T-helper 2 cell treated with Interferon-gamma antibody and Interleukin-4, amounts not matched to agents 5 μg/mL and 100 μg/mL, for 36 hours (primary cell): ENCODE measurements around the gene SNX24.
"Not testable (repeated sequence)": the region's sequence is repeated elsewhere in the genome, so short reads cannot be mapped to it uniquely, and the experiment has no call there.

ENCODE experiments used
- DNase-seq: peaks from one replicate; pipeline ENCODE4 v3.0.0; 2021; ENCODE audit warnings: low spot score
- H3K27ac Mint-ChIP-seq: one replicate; pipeline ENCODE4 v1.8.0; 2021; ENCODE audit warnings: mild to moderate bottlenecking, mixed read lengths
- H3K27me3 Mint-ChIP-seq: one replicate; pipeline ENCODE4 v1.8.0; 2021; ENCODE audit warnings: low read depth, mixed read lengths
- H3K36me3 Mint-ChIP-seq: one replicate; pipeline ENCODE4 v1.8.0; 2021; ENCODE audit warnings: low read depth, mixed read lengths
- H3K4me1 Mint-ChIP-seq: one replicate; pipeline ENCODE4 v1.8.0; 2021; ENCODE audit warnings: low read depth, mixed read lengths
- H3K4me3 Mint-ChIP-seq: one replicate; pipeline ENCODE4 v1.8.0; 2022; ENCODE audit warnings: mild to moderate bottlenecking, moderate library complexity, mixed read lengths
- H3K9me3 Mint-ChIP-seq: one replicate; pipeline ENCODE4 v1.8.0; 2021; ENCODE audit warnings: mixed read lengths

Gene SNX24

GRCh38 chr5:122849771-122850170 lies 4.4 kb downstream of the SNX24 start:
- no peak overlapping the region for H3K4me3 Mint-ChIP-seq
- peaks cover 6% of the 10 kb centered on the region for H3K4me1 Mint-ChIP-seq
- H3K27ac Mint-ChIP-seq: no peak overlapping the region
- H3K36me3 Mint-ChIP-seq: no peaks in the 10 kb centered on the region
- peaks cover 13% of the 10 kb centered on the region for H3K27me3 Mint-ChIP-seq
- no peaks in the 10 kb centered on the region for H3K9me3 Mint-ChIP-seq
- no peak for DNase-seq

GRCh38 chr5:122857538-122857937 lies 12.1 kb downstream of the SNX24 start:
- H3K4me1 Mint-ChIP-seq, H3K27ac Mint-ChIP-seq, DNase-seq, H3K27me3 Mint-ChIP-seq, H3K9me3 Mint-ChIP-seq, H3K4me3 Mint-ChIP-seq, H3K36me3 Mint-ChIP-seq: not testable (repeated sequence)

- no peak overlapping the region for H3K4me3 Mint-ChIP-seq
- peaks cover 6% of the 10 kb centered on the region for H3K27me3 Mint-ChIP-seq
- H3K36me3 Mint-ChIP-seq: no peaks in the 10 kb centered on the region
- no peak for DNase-seq
- no peaks in the 10 kb centered on the region for H3K4me1 Mint-ChIP-seq
- H3K27ac Mint-ChIP-seq: no peak overlapping the region
- H3K9me3 Mint-ChIP-seq: no peaks in the 10 kb centered on the region
Observed at GRCh38 chr5:122858451-122858850, 13.0 kb downstream of the SNX24 start.

DNA sequence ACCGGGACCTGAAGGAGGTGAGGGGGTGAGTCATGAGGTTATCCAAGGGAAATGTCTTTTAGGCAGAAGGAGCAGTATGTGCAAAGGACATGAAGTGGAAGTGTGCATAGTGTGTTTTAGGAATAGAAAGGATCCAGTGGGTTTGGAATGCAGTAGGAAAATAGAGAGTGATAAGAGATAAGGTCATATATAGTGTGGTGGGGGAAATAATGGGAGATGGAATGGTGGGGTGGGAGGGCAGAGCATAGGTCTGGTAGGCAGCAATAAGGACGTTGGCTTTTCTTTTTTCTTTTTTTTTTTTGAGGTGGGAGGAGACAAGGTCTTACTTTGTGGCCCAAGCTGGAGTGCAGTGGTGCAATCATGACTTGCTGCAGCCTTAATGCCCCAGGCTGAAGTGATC lies 17.8 kb downstream of the SNX24 start:
- Mint-ChIP-seq H3K4me1 (no peaks in the 10 kb centered on the region), H3K27me3 (peaks cover 6% of the 10 kb centered on the region), H3K36me3 (no peaks in the 10 kb centered on the region), H3K4me3 (no peak overlapping the region), H3K27ac (no peak overlapping the region), H3K9me3 (no peaks in the 10 kb centered on the region)
- DNase-seq: no peak

GRCh38 chr5:122863721-122864120 lies 18.3 kb downstream of the SNX24 start:
- H3K4me3 Mint-ChIP-seq: no peak overlapping the region
- no peaks in the 10 kb centered on the region for H3K9me3 Mint-ChIP-seq
- H3K4me1 Mint-ChIP-seq: no peaks in the 10 kb centered on the region
- DNase-seq: no peak
- H3K27me3 Mint-ChIP-seq: peaks cover 6% of the 10 kb centered on the region
- H3K27ac Mint-ChIP-seq: no peak overlapping the region
- no peaks in the 10 kb centered on the region for H3K36me3 Mint-ChIP-seq

GRCh38 chr5:122864400-122864799 lies 19.0 kb downstream of the SNX24 start:
- no peak overlapping the region for H3K27ac Mint-ChIP-seq
- no peak for DNase-seq
- no peaks in the 10 kb centered on the region for H3K36me3 Mint-ChIP-seq
- H3K27me3 Mint-ChIP-seq: peaks cover 6% of the 10 kb centered on the region
- H3K9me3 Mint-ChIP-seq: no peaks in the 10 kb centered on the region
- H3K4me3 Mint-ChIP-seq: no peak overlapping the region
- H3K4me1 Mint-ChIP-seq: no peaks in the 10 kb centered on the region

GRCh38 chr5:122864842-122865241 lies 19.4 kb downstream of the SNX24 start:
- Mint-ChIP-seq H3K27me3 (peaks cover 5% of the 10 kb centered on the region), H3K4me3 (no peak overlapping the region), H3K4me1 (no peaks in the 10 kb centered on the region), H3K36me3 (no peaks in the 10 kb centered on the region), H3K9me3 (no peaks in the 10 kb centered on the region), H3K27ac (no peak overlapping the region)
- DNase-seq: no peak

DNA sequence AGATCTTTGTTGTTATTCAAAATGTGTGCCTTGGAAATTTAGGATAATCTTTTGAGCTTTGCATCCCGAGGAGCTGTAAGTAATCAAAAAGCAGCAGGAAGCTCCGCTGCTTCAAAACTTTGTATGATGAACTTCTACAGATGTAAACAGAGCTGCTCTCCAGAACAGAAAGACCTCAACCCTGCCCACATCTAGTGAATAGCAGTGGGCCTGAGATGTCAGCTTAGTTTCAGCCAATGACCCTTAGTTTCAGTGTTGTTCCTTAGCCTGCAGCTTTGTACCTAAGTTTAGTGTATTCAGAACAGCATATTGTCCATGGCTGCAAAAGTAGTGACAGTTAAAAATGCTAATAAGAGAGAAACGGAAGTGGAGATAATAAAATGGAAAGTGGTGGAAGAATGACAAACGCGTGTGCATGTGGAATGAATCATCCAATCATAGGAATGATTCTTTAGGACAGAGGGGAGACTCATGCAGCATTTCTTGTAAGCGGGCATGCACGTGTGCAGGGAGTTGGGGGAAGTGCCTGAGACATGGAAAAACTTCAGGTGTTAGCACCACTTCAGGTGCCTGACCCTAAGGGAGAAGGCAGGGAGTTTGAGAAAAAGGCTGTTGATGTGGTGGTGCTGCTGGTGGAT lies 24.9 kb downstream of the SNX24 start:
- H3K36me3 Mint-ChIP-seq: no peaks in the 10 kb centered on the region
- no peaks in the 10 kb centered on the region for H3K27me3 Mint-ChIP-seq
- H3K9me3 Mint-ChIP-seq: no peaks in the 10 kb centered on the region
- H3K4me3 Mint-ChIP-seq: no peak overlapping the region
- no peak overlapping the region for H3K27ac Mint-ChIP-seq
- no peaks in the 10 kb centered on the region for H3K4me1 Mint-ChIP-seq
- DNase-seq: no peak

- DNase-seq: no peak
- H3K27ac Mint-ChIP-seq: no peak overlapping the region
- H3K9me3 Mint-ChIP-seq: no peaks in the 10 kb centered on the region
- H3K36me3 Mint-ChIP-seq: no peaks in the 10 kb centered on the region
- H3K4me3 Mint-ChIP-seq: no peak overlapping the region
- H3K27me3 Mint-ChIP-seq: peaks cover 2% of the 10 kb centered on the region
- no peaks in the 10 kb centered on the region for H3K4me1 Mint-ChIP-seq
Observed at GRCh38 chr5:122871661-122872060, 26.2 kb downstream of the SNX24 start.

GRCh38 chr5:122874179-122874875 lies 28.9 kb downstream of the SNX24 start:
- Mint-ChIP-seq H3K27ac (no peak overlapping the region), H3K4me3 (no peak overlapping the region), H3K36me3 (no peaks in the 10 kb centered on the region), H3K4me1 (no peaks in the 10 kb centered on the region), H3K27me3 (peaks cover 2% of the 10 kb centered on the region), H3K9me3 (no peaks in the 10 kb centered on the region)
- DNase-seq: no peak

GRCh38 chr5:122877518-122877917 lies 32.1 kb downstream of the SNX24 start:
- no peaks in the 10 kb centered on the region for H3K4me1 Mint-ChIP-seq
- no peaks in the 10 kb centered on the region for H3K9me3 Mint-ChIP-seq
- DNase-seq: no peak
- H3K27me3 Mint-ChIP-seq: peaks cover 2% of the 10 kb centered on the region
- no peaks in the 10 kb centered on the region for H3K36me3 Mint-ChIP-seq
- no peak overlapping the region for H3K27ac Mint-ChIP-seq
- no peak overlapping the region for H3K4me3 Mint-ChIP-seq

GRCh38 chr5:122879076-122879475 lies 33.7 kb downstream of the SNX24 start:
- H3K4me1 Mint-ChIP-seq: no peaks in the 10 kb centered on the region
- no peaks in the 10 kb centered on the region for H3K9me3 Mint-ChIP-seq
- H3K27me3 Mint-ChIP-seq: peaks cover 3% of the 10 kb centered on the region
- no peak overlapping the region for H3K27ac Mint-ChIP-seq
- H3K4me3 Mint-ChIP-seq: no peak overlapping the region
- no peak for DNase-seq
- H3K36me3 Mint-ChIP-seq: no peaks in the 10 kb centered on the region

DNA sequence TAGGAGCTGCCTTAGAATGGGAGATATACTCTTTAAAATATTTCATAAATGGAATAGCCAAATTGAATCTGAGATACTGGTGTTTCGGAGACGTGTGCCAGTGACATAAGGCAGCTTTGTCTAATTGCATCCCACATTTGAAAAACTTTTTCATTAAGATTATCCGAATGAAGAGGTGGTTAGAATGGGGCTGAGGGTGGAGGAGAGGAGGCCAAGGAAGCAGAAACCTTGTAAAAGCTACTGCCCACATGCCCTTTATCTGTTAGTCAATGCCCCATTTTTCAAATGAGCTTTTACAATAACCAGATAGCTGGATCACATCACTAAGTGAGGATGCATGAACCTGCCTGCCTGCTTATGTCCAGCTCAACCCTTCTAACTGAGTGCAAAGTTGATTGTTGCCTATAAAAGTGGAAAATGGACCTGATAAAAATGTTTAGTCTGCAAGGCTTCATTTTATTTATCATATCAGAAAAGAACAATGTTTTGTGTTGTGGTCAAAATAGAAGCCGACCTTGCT lies 34.8 kb downstream of the SNX24 start:
- no peaks in the 10 kb centered on the region for H3K36me3 Mint-ChIP-seq
- no peaks in the 10 kb centered on the region for H3K4me1 Mint-ChIP-seq
- no peak overlapping the region for H3K4me3 Mint-ChIP-seq
- DNase-seq: no peak
- H3K9me3 Mint-ChIP-seq: no peaks in the 10 kb centered on the region
- H3K27ac Mint-ChIP-seq: no peak overlapping the region
- H3K27me3 Mint-ChIP-seq: peaks cover 3% of the 10 kb centered on the region

- peak; percentile 5 for DNase-seq
- no peaks in the 10 kb centered on the region for H3K36me3 Mint-ChIP-seq
- H3K27ac Mint-ChIP-seq: no peak overlapping the region
- H3K9me3 Mint-ChIP-seq: no peaks in the 10 kb centered on the region
- H3K4me3 Mint-ChIP-seq: no peak overlapping the region
- peaks cover 3% of the 10 kb centered on the region for H3K27me3 Mint-ChIP-seq
- no peaks in the 10 kb centered on the region for H3K4me1 Mint-ChIP-seq
Observed at GRCh38 chr5:122880749-122881148, 35.3 kb downstream of the SNX24 start.

- peaks cover 2% of the 10 kb centered on the region for H3K27me3 Mint-ChIP-seq
- no peaks in the 10 kb centered on the region for H3K36me3 Mint-ChIP-seq
- no peaks in the 10 kb centered on the region for H3K9me3 Mint-ChIP-seq
- H3K27ac Mint-ChIP-seq: no peak overlapping the region
- H3K4me3 Mint-ChIP-seq: no peak overlapping the region
- peak; percentile 15 for DNase-seq
- no peaks in the 10 kb centered on the region for H3K4me1 Mint-ChIP-seq
Observed at GRCh38 chr5:122882831-122883230, 37.4 kb downstream of the SNX24 start.
